Frontal cortex (tissue), 4 donors: ENCODE data around the gene CPLX1. TPM values are rescaled to one million over a fixed set of nuclear protein-coding genes. Genes with fewer than 3 reads are reported as not detected.

Source experiments
- DNase-seq, 2 donors: peaks; one replicate each; pipeline ENCODE4 v3.0.0; 2012; ENCODE audit warnings: low spot score in 2 of 2
- FAIRE-seq: peaks from 2 replicates; lab custom pipeline; 2012; peaks lifted over from hg19 to GRCh38; lab: Jason Lieb, UNC
- total RNA-seq: library from RNA; depleted of rRNA; stranded (reverse); fragments of >200 nt; gene quantifications from one replicate; pipeline ENCODE4 v1.2.3, GENCODE V29; 2014
- donor health status: control.
- donor health status: control.
- donor health status: control.

CPLX1 gene
- total RNA-seq, 1 donor from 2014 or later = 1.2 TPM

GRCh38 chr4:856225-856901, 30.4 kb upstream of the CPLX1 start:
- FAIRE-seq (no peak), DNase-seq (no peak)

- DNase-seq = no peak
- FAIRE-seq = no peak
These were observed 29.9 kb upstream of the CPLX1 start for GRCh38 chr4:855880-856224.

- DNase-seq (no peak), FAIRE-seq (no peak)
These were observed 28.4 kb upstream of the CPLX1 start for GRCh38 chr4:854356-854755.

- FAIRE-seq (no peak), DNase-seq (no peak)
These were observed 27.5 kb upstream of the CPLX1 start for GRCh38 chr4:853416-853781.

GRCh38 chr4:851701-852430, 25.9 kb upstream of the CPLX1 start:
- FAIRE-seq (no peak), DNase-seq (no peak)

- FAIRE-seq = no peak
- no peak for DNase-seq
These were observed 24.5 kb upstream of the CPLX1 start for GRCh38 chr4:850323-850945.

GRCh38 chr4:849478-850175, 23.7 kb upstream of the CPLX1 start:
- DNase-seq (no peak), FAIRE-seq (no peak)

GRCh38 chr4:848803-849477, 23.0 kb upstream of the CPLX1 start:
- no peak for DNase-seq
- no peak for FAIRE-seq

- FAIRE-seq = no peak
- no peak for DNase-seq
These were observed 22.4 kb upstream of the CPLX1 start for GRCh38 chr4:848307-848691.

GRCh38 chr4:845836-846251, 19.9 kb upstream of the CPLX1 start:
- FAIRE-seq (no peak), DNase-seq (no peak)

GRCh38 chr4:845233-845835, 19.4 kb upstream of the CPLX1 start:
- FAIRE-seq = no peak

GRCh38 chr4:844752-845232, 18.9 kb upstream of the CPLX1 start:
- DNase-seq (no peak), FAIRE-seq (no peak)

More at GRCh38 chr4:845233-845835, 19.4 kb upstream of the CPLX1 start:
- DNase-seq = no peak

GRCh38 chr4:839675-840443, 13.9 kb upstream of the CPLX1 start:
- DNase-seq (no peak), FAIRE-seq (no peak)

- FAIRE-seq (no peak), DNase-seq (no peak)
These were observed 11.8 kb upstream of the CPLX1 start for GRCh38 chr4:837772-838171.

GRCh38 chr4:836750-837301, 10.9 kb upstream of the CPLX1 start:
- FAIRE-seq (no peak), DNase-seq (no peak)

GRCh38 chr4:836003-836511, 10.1 kb upstream of the CPLX1 start:
- no peak for DNase-seq
- FAIRE-seq = no peak

- no peak for DNase-seq
- no peak for FAIRE-seq
These were observed 9.4 kb upstream of the CPLX1 start for GRCh38 chr4:835148-836002.
